SK-N-SH treated with all-trans-retinoic acid at 6 μM for 48 hours (cell line): ENCODE measurements around the gene WDR49.

Source experiments
- BACH2 ChIP-seq: fragments of 250-450 bp; sonication (Bioruptor Pico); IDR thresholded peaks from 2 replicates; pipeline ENCODE4 v1.9.0; 2021; ENCODE audit warnings: mild to moderate bottlenecking, borderline replicate concordance
- ISL1 ChIP-seq: fragments of 250-450 bp; sonication (Bioruptor Pico); IDR thresholded peaks from 2 replicates; pipeline ENCODE4 v2.1.2; 2022; ENCODE audit warnings: mild to moderate bottlenecking, moderate library complexity
- OSR1 ChIP-seq: fragments of 250-450 bp; sonication (Bioruptor Pico); IDR thresholded peaks from 2 replicates; pipeline ENCODE4 v1.8.0; 2022; ENCODE audit warnings: moderate library complexity, mild to moderate bottlenecking, inconsistent platforms
- PPARA ChIP-seq: fragments of 250-450 bp; sonication (Bioruptor Pico); IDR thresholded peaks from 2 replicates; pipeline ENCODE4 v1.5.0; 2020; ENCODE audit warnings: mild to moderate bottlenecking, borderline replicate concordance
- TOX ChIP-seq: fragments of 250-450 bp; sonication (Bioruptor Pico); IDR thresholded peaks from 2 replicates; pipeline ENCODE4 v1.8.0; 2021; ENCODE audit warnings: mild to moderate bottlenecking, moderate library complexity, borderline replicate concordance
- ZC3H10 ChIP-seq: fragments of 250-450 bp; sonication (Bioruptor Pico); IDR thresholded peaks from 2 replicates; pipeline ENCODE4 v1.5.1; 2021; ENCODE audit warnings: mild to moderate bottlenecking, moderate library complexity
- ZFP3 ChIP-seq: fragments of 250-450 bp; sonication (Bioruptor Pico); IDR thresholded peaks from 2 replicates; pipeline ENCODE4 v1.5.0; 2020; ENCODE audit warnings: mild to moderate bottlenecking, moderate library complexity
- ZNF70 ChIP-seq: fragments of 450-650 bp; formaldehyde crosslinking; IDR thresholded peaks from 2 replicates; pipeline ENCODE4 v1.5.0; 2020; ENCODE audit warnings: mild to moderate bottlenecking, moderate library complexity
- TF ChIP-seq, protein P1 (sequence below): fragments of 250-450 bp; sonication (Bioruptor Pico); IDR thresholded peaks from 2 replicates; pipeline ENCODE4 v1.8.0; 2020; ENCODE audit warnings: mild to moderate bottlenecking, moderate library complexity, borderline replicate concordance

DNA sequence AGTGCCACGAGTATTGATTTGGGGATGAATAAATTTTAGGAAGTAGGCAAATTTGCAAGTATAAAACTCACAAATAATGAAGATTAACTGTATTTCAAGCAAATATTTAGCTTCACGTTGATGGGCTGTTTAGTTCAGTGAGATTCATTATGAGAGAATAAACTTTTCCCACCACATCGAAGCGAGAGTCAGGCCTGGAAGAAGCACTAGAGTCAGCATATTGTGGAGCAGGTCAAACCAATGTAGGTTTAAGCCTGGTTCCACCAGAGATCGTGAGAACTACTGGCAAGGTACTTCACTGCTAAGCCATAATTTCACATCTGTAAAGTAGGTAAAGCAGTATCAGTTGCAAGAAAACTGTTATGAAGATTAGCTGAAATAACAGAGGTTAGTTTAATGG lies 22.3 kb downstream of the WDR49 start:
- TF ChIP-seq OSR1 (CRISPR knock-in tag): no peak
- no peak for TF ChIP-seq PPARA (CRISPR knock-in tag)
- no peak for TF ChIP-seq ZNF70
- no peak for TF ChIP-seq BACH2 (CRISPR knock-in tag)
- TF ChIP-seq, protein P1, sequence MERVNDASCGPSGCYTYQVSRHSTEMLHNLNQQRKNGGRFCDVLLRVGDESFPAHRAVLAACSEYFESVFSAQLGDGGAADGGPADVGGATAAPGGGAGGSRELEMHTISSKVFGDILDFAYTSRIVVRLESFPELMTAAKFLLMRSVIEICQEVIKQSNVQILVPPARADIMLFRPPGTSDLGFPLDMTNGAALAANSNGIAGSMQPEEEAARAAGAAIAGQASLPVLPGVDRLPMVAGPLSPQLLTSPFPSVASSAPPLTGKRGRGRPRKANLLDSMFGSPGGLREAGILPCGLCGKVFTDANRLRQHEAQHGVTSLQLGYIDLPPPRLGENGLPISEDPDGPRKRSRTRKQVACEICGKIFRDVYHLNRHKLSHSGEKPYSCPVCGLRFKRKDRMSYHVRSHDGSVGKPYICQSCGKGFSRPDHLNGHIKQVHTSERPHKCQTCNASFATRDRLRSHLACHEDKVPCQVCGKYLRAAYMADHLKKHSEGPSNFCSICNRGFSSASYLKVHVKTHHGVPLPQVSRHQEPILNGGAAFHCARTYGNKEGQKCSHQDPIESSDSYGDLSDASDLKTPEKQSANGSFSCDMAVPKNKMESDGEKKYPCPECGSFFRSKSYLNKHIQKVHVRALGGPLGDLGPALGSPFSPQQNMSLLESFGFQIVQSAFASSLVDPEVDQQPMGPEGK (CRISPR knock-in tag): no peak
- TF ChIP-seq ISL1 (CRISPR knock-in tag): no peak
- no peak for TF ChIP-seq TOX (CRISPR knock-in tag)
- TF ChIP-seq ZC3H10 (CRISPR knock-in tag): no peak
- TF ChIP-seq ZFP3 (CRISPR knock-in tag): no peak
